ENCODE results near the gene TAP1. TPM values are rescaled to one million over a fixed set of nuclear protein-coding genes. Genes with fewer than 3 reads are reported as not detected.

TAP1 gene
- total and polyA plus RNA-seq, 2 of the 8 experiments (the other 6 are each of a cell fraction or from before 2014, with no cell fraction given), result 16.8 to 22.0 TPM

DNA sequence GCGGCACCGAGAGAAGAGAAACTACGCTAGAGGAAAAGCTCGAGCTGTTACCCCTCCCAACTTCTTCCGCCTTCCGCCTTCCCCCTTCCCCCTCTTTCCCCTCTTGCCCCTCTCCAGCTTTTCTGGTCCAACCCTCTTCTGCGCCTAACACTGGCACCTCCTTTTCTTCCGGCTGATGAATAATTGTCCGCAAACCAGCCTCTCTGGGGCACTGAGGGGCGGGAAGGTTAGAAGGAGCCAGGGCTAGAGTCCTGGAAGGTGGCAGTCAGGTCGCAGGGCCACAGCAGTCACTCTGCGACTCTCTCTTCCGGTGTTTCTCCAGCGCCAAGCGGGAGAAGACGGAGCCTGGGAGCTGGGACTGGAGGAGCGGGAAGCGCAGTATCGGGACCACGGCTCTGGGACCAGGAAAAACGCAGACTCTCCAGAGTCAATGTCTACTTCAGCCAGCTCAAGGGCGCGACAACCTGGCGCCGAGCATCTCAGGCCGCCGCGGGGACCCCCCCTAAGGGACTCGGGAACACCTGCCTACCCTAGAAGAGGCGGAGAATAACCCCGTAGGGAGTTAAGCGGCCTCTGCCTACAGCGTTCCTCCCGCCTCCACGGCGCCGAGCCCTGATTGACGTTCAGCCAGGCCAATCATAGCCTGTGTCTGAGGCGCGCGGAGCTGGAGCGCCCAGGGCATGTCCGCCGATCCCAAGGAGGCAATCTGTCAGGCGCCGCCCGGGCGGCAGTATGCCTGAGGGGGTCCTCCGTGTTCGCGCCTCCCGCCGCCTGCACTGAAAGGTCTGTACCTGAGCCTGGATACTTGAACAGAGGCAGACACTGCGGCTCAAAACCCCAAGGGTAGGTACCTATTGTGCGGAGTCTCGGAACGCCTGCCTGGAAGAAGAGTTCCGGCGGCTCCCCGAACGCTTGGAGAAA is 40.8 kb upstream of the TAP1 start (continued):
- TF ChIP-seq TAF7 (optimal IDR thresholded peaks at IDR 0.05; ENCODE audit: borderline replicate concordance, low read depth, low read length) (peak; percentile 65), KDM1A (IDR thresholded peaks at IDR 0.05; ENCODE audit: borderline replicate concordance, low read length) (no peak), BCL11A (IDR thresholded peaks at IDR 0.05; ENCODE audit: low read depth in 2 of 2, low read length in 2 of 2) (no peak)

Measured in H1 (cell line).